HEK293 (cell line): ENCODE measurements around the gene KAT2B.

Experiments used
- CTCF ChIA-PET: fragments of 350-600 bp; formaldehyde crosslinking; extraction: SDS; loops from one replicate; lab custom pipeline; 2021; ENCODE audit warnings: antibody characterized with exemption; lab: Yijun Ruan, JAX
- POLR2A ChIA-PET: fragments of 300-600 bp; formaldehyde crosslinking; extraction: SDS; loops from one replicate; lab custom pipeline; 2020; ENCODE audit warnings: antibody characterized with exemption, inconsistent platforms; lab: Yijun Ruan, JAX
- H3K27ac ChIP-seq: fragments of 200-500 bp; sonication (Bioruptor generic); 2 replicates; pipeline ENCODE4 v1.5.1; 2014; ENCODE audit warnings: low read depth, low read length, control low read depth, inconsistent platforms; ENCODE audit errors: extremely low read depth
- H3K36me3 ChIP-seq, 2 experiments: fragments of 200-500 bp in 1 of 2; sonication (Bioruptor generic) in 1 of 2; 1 replicate in 1 of 2; 2 replicates in 1 of 2; pipeline ENCODE4 v1.5.1; 2014 to 2017; ENCODE audit warnings: inconsistent platforms in 2 of 2, low read length in 2 of 2; ENCODE audit not compliant: control insufficient read depth in 2 of 2, insufficient read depth in 1 of 2
- H3K4me1 ChIP-seq: fragments of 200-500 bp; sonication (Bioruptor generic); 2 replicates; pipeline ENCODE4 v1.5.1; 2014; ENCODE audit warnings: mild to moderate bottlenecking, low read length, inconsistent platforms; ENCODE audit not compliant: control insufficient read depth, insufficient read depth
- H3K4me3 ChIP-seq: 2 replicates; pipeline ENCODE4 v1.5.1; 2011; ENCODE audit warnings: low read depth, mild to moderate bottlenecking, control low read depth, low read length, moderate library complexity
- H3K9me3 ChIP-seq: fragments of 200-500 bp; sonication (Bioruptor generic); 2 replicates; pipeline ENCODE4 v1.5.1; 2014; ENCODE audit warnings: low read depth, low read length, inconsistent platforms; ENCODE audit not compliant: control insufficient read depth, insufficient read depth
- ATF2 ChIP-seq: fragments of 450-650 bp; formaldehyde crosslinking; IDR thresholded peaks from 2 replicates; pipeline ENCODE4 v1.5.1; 2016; ENCODE audit warnings: missing biosample characterization, missing genetic modification characterization, low read depth
- EGR2 ChIP-seq: fragments of 450-650 bp; formaldehyde crosslinking; IDR thresholded peaks from 2 replicates; pipeline ENCODE4 v1.5.1; 2016; ENCODE audit warnings: low read depth, missing biosample characterization, missing genetic modification characterization
- KLF7 ChIP-seq: fragments of 450-650 bp; formaldehyde crosslinking; IDR thresholded peaks from 2 replicates; pipeline ENCODE4 v1.5.1; 2016; ENCODE audit warnings: missing biosample characterization, missing genetic modification characterization, borderline replicate concordance
- OVOL3 ChIP-seq: fragments of 450-650 bp; formaldehyde crosslinking; IDR thresholded peaks from 2 replicates; pipeline ENCODE4 v1.5.1; 2016; ENCODE audit warnings: missing biosample characterization, missing genetic modification characterization
- REST ChIP-seq: fragments of 450-650 bp; formaldehyde crosslinking; IDR thresholded peaks from 2 replicates; pipeline ENCODE4 v1.5.1; 2016; ENCODE audit warnings: missing biosample characterization, missing genetic modification characterization
- ZNF18 ChIP-seq: fragments of 450-650 bp; formaldehyde crosslinking; IDR thresholded peaks from 2 replicates; pipeline ENCODE4 v1.5.1; 2016; ENCODE audit warnings: missing biosample characterization, missing genetic modification characterization
- ZNF350 ChIP-seq: fragments of 450-650 bp; formaldehyde crosslinking; IDR thresholded peaks from 2 replicates; pipeline ENCODE4 v1.5.0; 2017; ENCODE audit warnings: missing biosample characterization, mild to moderate bottlenecking, missing genetic modification characterization
- ZNF404 ChIP-seq: fragments of 450-650 bp; formaldehyde crosslinking; IDR thresholded peaks from 2 replicates; pipeline ENCODE4 v1.5.1; 2017; ENCODE audit warnings: missing biosample characterization, missing genetic modification characterization
- ZNF501 ChIP-seq: fragments of 450-650 bp; formaldehyde crosslinking; IDR thresholded peaks from 2 replicates; pipeline ENCODE4 v1.5.1; 2016; ENCODE audit warnings: missing biosample characterization, missing genetic modification characterization
- ZNF513 ChIP-seq: fragments of 450-650 bp; IDR thresholded peaks from 2 replicates; pipeline ENCODE4 v1.5.1; 2018; ENCODE audit warnings: missing biosample characterization, missing genetic modification characterization
- ZNF610 ChIP-seq: fragments of 450-650 bp; formaldehyde crosslinking; IDR thresholded peaks from 2 replicates; pipeline ENCODE4 v1.5.1; 2016; ENCODE audit warnings: missing biosample characterization, missing genetic modification characterization, borderline replicate concordance
- ZNF660 ChIP-seq: fragments of 450-650 bp; IDR thresholded peaks from 2 replicates; pipeline ENCODE4 v1.5.1; 2018; ENCODE audit warnings: missing biosample characterization, mild to moderate bottlenecking, missing genetic modification characterization
- ZNF677 ChIP-seq: fragments of 450-650 bp; IDR thresholded peaks from 2 replicates; pipeline ENCODE4 v1.5.0; 2018; ENCODE audit warnings: missing biosample characterization, mild to moderate bottlenecking, missing genetic modification characterization, moderate library complexity
- ZNF776 ChIP-seq: fragments of 450-650 bp; formaldehyde crosslinking; IDR thresholded peaks from 2 replicates; pipeline ENCODE4 v1.5.0; 2017; ENCODE audit warnings: missing biosample characterization, missing genetic modification characterization, borderline replicate concordance
- TF ChIP-seq, protein P1 (sequence below): fragments of 450-650 bp; formaldehyde crosslinking; IDR thresholded peaks from 2 replicates; pipeline ENCODE4 v1.5.1; 2017; ENCODE audit warnings: missing biosample characterization, missing genetic modification characterization
- TF ChIP-seq, protein P2 (sequence below): fragments of 450-650 bp; formaldehyde crosslinking; IDR thresholded peaks from 2 replicates; pipeline ENCODE4 v1.5.1; 2016; ENCODE audit warnings: missing biosample characterization, missing genetic modification characterization
- TF ChIP-seq, protein P3 (sequence below): fragments of 450-650 bp; formaldehyde crosslinking; IDR thresholded peaks from 2 replicates; pipeline ENCODE4 v1.5.1; 2016; ENCODE audit warnings: missing biosample characterization, missing genetic modification characterization

Gene KAT2B

DNA sequence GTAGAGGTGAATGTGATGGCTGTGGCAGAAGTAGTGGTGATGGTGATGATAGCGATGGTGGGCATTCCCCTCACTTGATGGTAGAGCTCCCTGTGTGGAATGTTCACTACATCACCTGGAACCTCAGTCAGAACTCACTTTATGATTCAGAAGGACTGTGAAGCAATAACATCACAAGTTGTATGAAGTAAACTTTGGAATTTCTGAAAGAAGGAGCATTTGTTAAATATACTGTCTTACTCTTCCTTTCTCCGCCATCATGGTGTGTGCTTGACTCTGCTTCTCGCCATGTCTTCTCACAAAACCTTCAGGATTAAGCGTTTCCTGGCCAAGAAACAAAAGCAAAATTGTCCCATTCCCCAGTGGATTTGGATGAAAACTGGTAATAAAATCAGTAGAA is 28.1 kb upstream of the KAT2B start, which contains the start of gene PP2D1 (continued):
- TF ChIP-seq ZNF501 (tag by site-specific recombination) (no peak), ZNF776 (tag by site-specific recombination) (no peak), EGR2 (tag by site-specific recombination) (no peak), ZNF18 (tag by site-specific recombination) (no peak)
- TF ChIP-seq, protein P1, sequence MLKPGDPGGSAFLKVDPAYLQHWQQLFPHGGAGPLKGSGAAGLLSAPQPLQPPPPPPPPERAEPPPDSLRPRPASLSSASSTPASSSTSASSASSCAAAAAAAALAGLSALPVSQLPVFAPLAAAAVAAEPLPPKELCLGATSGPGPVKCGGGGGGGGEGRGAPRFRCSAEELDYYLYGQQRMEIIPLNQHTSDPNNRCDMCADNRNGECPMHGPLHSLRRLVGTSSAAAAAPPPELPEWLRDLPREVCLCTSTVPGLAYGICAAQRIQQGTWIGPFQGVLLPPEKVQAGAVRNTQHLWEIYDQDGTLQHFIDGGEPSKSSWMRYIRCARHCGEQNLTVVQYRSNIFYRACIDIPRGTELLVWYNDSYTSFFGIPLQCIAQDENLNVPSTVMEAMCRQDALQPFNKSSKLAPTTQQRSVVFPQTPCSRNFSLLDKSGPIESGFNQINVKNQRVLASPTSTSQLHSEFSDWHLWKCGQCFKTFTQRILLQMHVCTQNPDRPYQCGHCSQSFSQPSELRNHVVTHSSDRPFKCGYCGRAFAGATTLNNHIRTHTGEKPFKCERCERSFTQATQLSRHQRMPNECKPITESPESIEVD (tag by site-specific recombination), result no peak
- TF ChIP-seq, all 188 proteins: peak for 0

DNA sequence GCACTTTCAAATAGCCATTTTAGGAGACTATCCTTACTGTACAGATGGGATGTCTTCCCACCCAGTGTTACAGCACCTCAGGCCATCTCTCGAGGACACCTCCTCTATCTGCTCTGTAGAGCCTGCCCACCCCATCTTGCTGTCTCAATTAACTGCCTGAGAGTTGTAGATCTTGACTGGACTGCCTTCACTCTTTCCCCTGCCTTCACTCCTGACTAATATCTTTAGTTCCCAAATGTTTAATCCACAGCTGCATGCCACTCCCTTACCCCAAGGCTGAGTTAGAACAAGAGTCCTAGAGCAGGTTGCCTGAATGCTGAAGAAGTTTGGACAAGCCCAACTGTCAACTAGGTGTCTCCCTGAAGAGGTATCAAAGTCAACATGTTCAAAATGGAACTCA is 26.9 kb upstream of the KAT2B start:
- ChIA-PET CTCF (no interaction called here), POLR2A (no interaction called here)
- TF ChIP-seq OVOL3 (tag by site-specific recombination), result no peak
- Histone ChIP-seq H3K27ac (no peak overlapping the region), H3K4me3 (no peak overlapping the region), H3K4me1 (no peaks in the 10 kb centered on the region), H3K36me3 (no peaks in the 10 kb centered on the region), H3K9me3 (no peaks in the 10 kb centered on the region)

GRCh38 chr3:20015525-20015924 is 24.7 kb upstream of the KAT2B start:
- H3K4me1 ChIP-seq, result no peaks in the 10 kb centered on the region
- H3K36me3 ChIP-seq, result no peaks in the 10 kb centered on the region
- no peak overlapping the region for H3K4me3 ChIP-seq
- H3K9me3 ChIP-seq, result no peaks in the 10 kb centered on the region
- POLR2A ChIA-PET, result interaction anchor here (0.6 kb wide), 1 partner anchor 171 kb away, joined by 3 read pairs; the partner anchor contains the start of gene SGO1
- H3K27ac ChIP-seq, result no peak overlapping the region
- CTCF ChIA-PET, result no interaction called here
- TF ChIP-seq ZNF513 (tag by site-specific recombination) (no peak), ZNF350 (tag by site-specific recombination) (no peak), ATF2 (no peak), KLF7 (no peak), ZNF610 (tag by site-specific recombination) (no peak), ZNF404 (no peak), REST (no peak), ZNF677 (tag by site-specific recombination) (no peak), ZNF660 (tag by site-specific recombination) (no peak)
- TF ChIP-seq, protein P2, sequence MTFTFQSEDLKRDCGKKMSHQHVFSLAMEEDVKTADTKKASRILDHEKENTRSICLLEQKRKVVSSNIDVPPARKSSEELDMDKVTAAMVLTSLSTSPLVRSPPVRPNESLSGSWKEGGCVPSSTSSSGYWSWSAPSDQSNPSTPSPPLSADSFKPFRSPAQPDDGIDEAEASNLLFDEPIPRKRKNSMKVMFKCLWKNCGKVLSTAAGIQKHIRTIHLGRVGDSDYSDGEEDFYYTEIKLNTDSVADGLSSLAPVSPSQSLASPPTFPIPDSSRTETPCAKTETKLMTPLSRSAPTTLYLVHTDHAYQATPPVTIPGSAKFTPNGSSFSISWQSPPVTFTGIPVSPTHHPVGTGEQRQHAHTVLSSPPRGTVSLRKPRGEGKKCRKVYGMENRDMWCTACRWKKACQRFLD, result no peak
- TF ChIP-seq, protein P3, sequence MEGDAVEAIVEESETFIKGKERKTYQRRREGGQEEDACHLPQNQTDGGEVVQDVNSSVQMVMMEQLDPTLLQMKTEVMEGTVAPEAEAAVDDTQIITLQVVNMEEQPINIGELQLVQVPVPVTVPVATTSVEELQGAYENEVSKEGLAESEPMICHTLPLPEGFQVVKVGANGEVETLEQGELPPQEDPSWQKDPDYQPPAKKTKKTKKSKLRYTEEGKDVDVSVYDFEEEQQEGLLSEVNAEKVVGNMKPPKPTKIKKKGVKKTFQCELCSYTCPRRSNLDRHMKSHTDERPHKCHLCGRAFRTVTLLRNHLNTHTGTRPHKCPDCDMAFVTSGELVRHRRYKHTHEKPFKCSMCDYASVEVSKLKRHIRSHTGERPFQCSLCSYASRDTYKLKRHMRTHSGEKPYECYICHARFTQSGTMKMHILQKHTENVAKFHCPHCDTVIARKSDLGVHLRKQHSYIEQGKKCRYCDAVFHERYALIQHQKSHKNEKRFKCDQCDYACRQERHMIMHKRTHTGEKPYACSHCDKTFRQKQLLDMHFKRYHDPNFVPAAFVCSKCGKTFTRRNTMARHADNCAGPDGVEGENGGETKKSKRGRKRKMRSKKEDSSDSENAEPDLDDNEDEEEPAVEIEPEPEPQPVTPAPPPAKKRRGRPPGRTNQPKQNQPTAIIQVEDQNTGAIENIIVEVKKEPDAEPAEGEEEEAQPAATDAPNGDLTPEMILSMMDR (tag by site-specific recombination), result no peak
